Left lung (tissue), 10 donors: ENCODE measurements around the gene ATP2B3. TPM values are rescaled to one million over a fixed set of nuclear protein-coding genes. Genes with fewer than 3 reads are reported as not detected.

Experiments used
- ATAC-seq: fragments of 200-7000 bp; cut with Tn5 transposase; one replicate; pipeline ENCODE4 v1.9.1; 2020; ENCODE audit warnings: moderate library complexity
- DNase-seq, 4 donors: peaks; one replicate each; pipeline ENCODE4 v3.0.0-alpha.2; 2013 to 2020
- H3K27ac ChIP-seq, 2 donors: fragments of 200-600 bp; sonication (generic) in 1 of 2; one replicate each; pipeline versions ENCODE4 v1.5.0 to v1.8.0; 2020 to 2021
- H3K27me3 ChIP-seq, 2 donors: fragments of 200-600 bp; sonication (generic) in 1 of 2; one replicate each; pipeline versions ENCODE4 v1.5.0 to v1.8.0; 2020 to 2021
- H3K36me3 ChIP-seq, 2 donors: fragments of 200-600 bp; sonication (generic) in 1 of 2; one replicate each; pipeline versions ENCODE4 v1.5.0 to v1.8.0; 2020 to 2021
- H3K4me1 ChIP-seq, 2 donors: fragments of 200-600 bp; one replicate each; pipeline ENCODE4 v1.8.0; 2021
- H3K4me3 ChIP-seq, 2 donors: fragments of 200-600 bp; sonication (generic) in 1 of 2; one replicate each; pipeline versions ENCODE4 v1.5.0 to v1.8.0; 2020 to 2021; ENCODE audit warnings: mild to moderate bottlenecking in 1 of 2
- H3K9me3 ChIP-seq, 2 donors: fragments of 200-600 bp; sonication (generic) in 1 of 2; one replicate each; pipeline versions ENCODE4 v1.5.0 to v1.8.0; 2020 to 2021
- CTCF ChIP-seq, 2 donors: fragments of 200-600 bp; sonication (generic) in 1 of 2; IDR thresholded peaks; one replicate each; pipeline versions ENCODE4 v1.5.0 to v1.8.0; 2021; ENCODE audit warnings: antibody characterized with exemption in 2 of 2
- intact Hi-C, 2 donors: fragments of 100-400 bp; cut with DNase I; formaldehyde crosslinking; loops; one replicate each; pipeline versions ENCODE4 v1.11.2 to v1.14.2; 2022
- polyA plus RNA-seq, 6 donors: library from polyadenylated mRNA; unstranded; fragments of 120-200 nt; gene quantifications; one replicate each; pipeline ENCODE4 v1.2.1, GENCODE V29; 2013; ENCODE audit not compliant: insufficient read length in 6 of 6
- total RNA-seq, 2 donors: library from RNA; stranded (reverse); fragmentation: NEBNext Ultra II Directional; extraction: Animal tissue kit (Norgen Biotek cat#: 25700); gene quantifications; one replicate each; pipeline ENCODE4 v1.2.1, GENCODE V29; 2021
- donor health status: DM: no; HTN: yes; CAD: no.
- donor health status: DM: no; HTN: no; CAD: no.

The ATP2B3 gene
- total and polyA plus RNA-seq, 8 donors = 0.10 to 0.33 (median 0.19) TPM; not detected in 2

GRCh38 chrX:153488231-153488914 lies 29.1 kb upstream of the ATP2B3 start:
- DNase-seq = no peak
- H3K27me3 ChIP-seq = no peaks in the 10 kb centered on the region
- intact Hi-C loops = no loop called here
- H3K4me3 ChIP-seq = no peak overlapping the region
- ATAC-seq = peak; percentile 33
- H3K9me3 ChIP-seq = no peaks in the 10 kb centered on the region
- H3K4me1 ChIP-seq = peaks cover 4 to 7% of the 10 kb centered on the region in 2 donors
- peak overlapping the region in 1 of 2 donors; percentile 29 for H3K27ac ChIP-seq
- H3K36me3 ChIP-seq = no peaks in the 10 kb centered on the region
- TF ChIP-seq CTCF (IDR thresholded peaks at IDR 0.05) = no peak

GRCh38 chrX:153490217-153490930 lies 27.1 kb upstream of the ATP2B3 start:
- TF ChIP-seq CTCF (IDR thresholded peaks at IDR 0.05) = no peak
- intact Hi-C loops = no loop called here
- ATAC-seq (no peak), DNase-seq (no peak)
- Histone ChIP-seq H3K27me3 (peaks cover 0 to 11% of the 10 kb centered on the region in 2 donors), H3K27ac (no peak overlapping the region), H3K9me3 (no peaks in the 10 kb centered on the region), H3K4me1 (peaks cover 4 to 7% of the 10 kb centered on the region in 2 donors), H3K36me3 (no peaks in the 10 kb centered on the region), H3K4me3 (no peak overlapping the region)

GRCh38 chrX:153491351-153491914 lies 26.0 kb upstream of the ATP2B3 start:
- no peak for DNase-seq
- TF ChIP-seq CTCF (IDR thresholded peaks at IDR 0.05) = no peak
- H3K9me3 ChIP-seq = no peaks in the 10 kb centered on the region
- ATAC-seq = no peak
- intact Hi-C loops = no loop called here
- H3K27me3 ChIP-seq = peaks cover 0 to 21% of the 10 kb centered on the region in 2 donors
- peaks cover 4 to 7% of the 10 kb centered on the region in 2 donors for H3K4me1 ChIP-seq
- H3K27ac ChIP-seq = peak overlapping the region in 1 of 2 donors; percentile 7
- H3K4me3 ChIP-seq = no peak overlapping the region
- H3K36me3 ChIP-seq = no peaks in the 10 kb centered on the region

GRCh38 chrX:153491918-153492317 lies 25.5 kb upstream of the ATP2B3 start:
- Histone ChIP-seq H3K27me3 (peaks cover 0 to 21% of the 10 kb centered on the region in 2 donors), H3K4me1 (peaks cover 4 to 7% of the 10 kb centered on the region in 2 donors), H3K9me3 (no peaks in the 10 kb centered on the region), H3K4me3 (no peak overlapping the region), H3K27ac (peak overlapping the region in 1 of 2 donors; percentile 7), H3K36me3 (no peaks in the 10 kb centered on the region)
- no peak for TF ChIP-seq CTCF (IDR thresholded peaks at IDR 0.05)
- DNase-seq (no peak), ATAC-seq (no peak)
- intact Hi-C loops = no loop called here

GRCh38 chrX:153492543-153492942 lies 24.9 kb upstream of the ATP2B3 start:
- Histone ChIP-seq H3K4me3 (no peak overlapping the region), H3K36me3 (no peaks in the 10 kb centered on the region), H3K9me3 (no peaks in the 10 kb centered on the region), H3K27ac (no peak overlapping the region), H3K4me1 (peaks cover 4 to 7% of the 10 kb centered on the region in 2 donors), H3K27me3 (peaks cover 0 to 21% of the 10 kb centered on the region in 2 donors)
- DNase-seq = no peak
- ATAC-seq = no peak
- TF ChIP-seq CTCF (IDR thresholded peaks at IDR 0.05) = no peak
- intact Hi-C loops = no loop called here
